ENCODE data around the gene STAT3.

DNA sequence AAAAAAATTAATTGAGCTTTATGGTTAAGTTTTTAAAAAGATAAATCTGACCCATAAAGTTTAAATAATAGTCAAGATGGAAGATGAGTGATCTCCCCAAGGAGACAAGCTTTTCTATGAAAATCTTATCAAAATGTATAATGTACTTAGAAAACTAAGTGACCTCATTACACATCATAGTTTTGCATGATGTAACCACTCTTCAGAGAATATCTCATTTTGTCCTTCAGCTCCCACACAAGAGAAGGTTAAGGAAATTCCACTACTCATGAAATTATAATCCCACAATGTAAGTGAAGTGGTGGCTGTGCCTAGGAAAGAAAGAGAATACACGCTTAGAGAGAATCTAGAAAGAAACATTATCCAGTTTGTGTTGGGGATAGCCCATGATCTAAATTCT lies 14.3 kb downstream of the STAT3 start:
- TF ChIP-seq EZH2 (IDR thresholded peaks at IDR 0.05; ENCODE audit: low read depth): no peak
- TF ChIP-seq, protein P1, sequence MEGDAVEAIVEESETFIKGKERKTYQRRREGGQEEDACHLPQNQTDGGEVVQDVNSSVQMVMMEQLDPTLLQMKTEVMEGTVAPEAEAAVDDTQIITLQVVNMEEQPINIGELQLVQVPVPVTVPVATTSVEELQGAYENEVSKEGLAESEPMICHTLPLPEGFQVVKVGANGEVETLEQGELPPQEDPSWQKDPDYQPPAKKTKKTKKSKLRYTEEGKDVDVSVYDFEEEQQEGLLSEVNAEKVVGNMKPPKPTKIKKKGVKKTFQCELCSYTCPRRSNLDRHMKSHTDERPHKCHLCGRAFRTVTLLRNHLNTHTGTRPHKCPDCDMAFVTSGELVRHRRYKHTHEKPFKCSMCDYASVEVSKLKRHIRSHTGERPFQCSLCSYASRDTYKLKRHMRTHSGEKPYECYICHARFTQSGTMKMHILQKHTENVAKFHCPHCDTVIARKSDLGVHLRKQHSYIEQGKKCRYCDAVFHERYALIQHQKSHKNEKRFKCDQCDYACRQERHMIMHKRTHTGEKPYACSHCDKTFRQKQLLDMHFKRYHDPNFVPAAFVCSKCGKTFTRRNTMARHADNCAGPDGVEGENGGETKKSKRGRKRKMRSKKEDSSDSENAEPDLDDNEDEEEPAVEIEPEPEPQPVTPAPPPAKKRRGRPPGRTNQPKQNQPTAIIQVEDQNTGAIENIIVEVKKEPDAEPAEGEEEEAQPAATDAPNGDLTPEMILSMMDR (conservative IDR thresholded peaks at IDR 0.05): no peak

All from PC-9 (cell line).